Measurements from ENCODE around the gene FBXO17. TPM values are rescaled to one million over a fixed set of nuclear protein-coding genes. Genes with fewer than 3 reads are reported as not detected.

Gene FBXO17
- total and polyA plus RNA-seq, 12 donors: 1.00 to 3.2 (median 2.2) TPM

- H3K4me1 ChIP-seq: no peaks in the 10 kb centered on the region
- WGBS, 2 donors: 41 to 58% methylated on average over 3 of the region's 3 CpGs
- H3K9me3 ChIP-seq: no peaks in the 10 kb centered on the region
Measured at GRCh38 chr19:39007096-39007495, 31.6 kb upstream of the FBXO17 start.

GRCh38 chr19:39004403-39004802 is 28.9 kb upstream of the FBXO17 start:
- WGBS, 2 donors: 76 to 78% methylated on average over 9 of the region's 9 CpGs
- TF ChIP-seq CTCF (IDR thresholded peaks at IDR 0.05): no peak
- Histone ChIP-seq H3K27me3 (peaks cover 0 to 22% (median 2%) of the 10 kb centered on the region in 7 donors), H3K4me1 (no peaks in the 10 kb centered on the region), H3K9me3 (no peaks in the 10 kb centered on the region), H3K27ac (no peak overlapping the region), H3K36me3 (no peaks in the 10 kb centered on the region), H3K4me3 (no peak overlapping the region)
- intact Hi-C loops (cut with DNase I): no loop called here
- DNase-seq: no peak
- no peak for ATAC-seq

More at GRCh38 chr19:39007096-39007495, 31.6 kb upstream of the FBXO17 start:
- no peak for TF ChIP-seq CTCF (IDR thresholded peaks at IDR 0.05)
- ATAC-seq (no peak), DNase-seq (no peak)
- Histone ChIP-seq H3K27ac (no peak overlapping the region), H3K36me3 (no peaks in the 10 kb centered on the region), H3K27me3 (peaks cover 0 to 8% (median 0%) of the 10 kb centered on the region in 7 donors), H3K4me3 (no peak overlapping the region)
- intact Hi-C loops (cut with DNase I): no loop called here

GRCh38 chr19:39003796-39004195 is 28.3 kb upstream of the FBXO17 start:
- H3K4me3 ChIP-seq: no peak overlapping the region
- no peak for TF ChIP-seq CTCF (IDR thresholded peaks at IDR 0.05)
- no peak for ATAC-seq
- no peak for DNase-seq
- H3K4me1 ChIP-seq: no peaks in the 10 kb centered on the region
- H3K27ac ChIP-seq: no peak overlapping the region
- H3K36me3 ChIP-seq: no peaks in the 10 kb centered on the region
- intact Hi-C loops (cut with DNase I): no loop called here
- no peaks in the 10 kb centered on the region for H3K9me3 ChIP-seq
- H3K27me3 ChIP-seq: peaks cover 0 to 22% (median 2%) of the 10 kb centered on the region in 7 donors
- WGBS, 2 donors: 60 to 74% methylated on average over 4 of the region's 4 CpGs

- ATAC-seq (no peak), DNase-seq (no peak)
- no peak for TF ChIP-seq CTCF (IDR thresholded peaks at IDR 0.05)
- H3K27ac ChIP-seq: no peak overlapping the region
- intact Hi-C loops (cut with DNase I): no loop called here
- no peaks in the 10 kb centered on the region for H3K36me3 ChIP-seq
- 80 to 91% methylated on average over 4 of the region's 4 CpGs for whole genome bisulfite sequencing, 2 donors
- no peaks in the 10 kb centered on the region for H3K9me3 ChIP-seq
- peaks cover 0 to 22% (median 4%) of the 10 kb centered on the region in 7 donors for H3K27me3 ChIP-seq
- H3K4me3 ChIP-seq: no peak overlapping the region
- H3K4me1 ChIP-seq: no peaks in the 10 kb centered on the region
Measured at GRCh38 chr19:39003188-39003587, 27.6 kb upstream of the FBXO17 start.

Measured in heart right ventricle (tissue), 16 donors.